GM10266 (cell line): ENCODE results near the gene TRAF3IP3.

ENCODE experiments used
- DNase-seq: peaks from one replicate; pipeline ENCODE4 v3.0.0; 2012; ENCODE audit errors: extremely low spot score
- CTCF ChIP-seq: IDR thresholded peaks from 2 replicates; pipeline ENCODE4 v1.5.1; 2012; ENCODE audit warnings: mild to moderate bottlenecking, low read depth; ENCODE audit not compliant: control insufficient read depth, insufficient read depth; ENCODE audit errors: missing control alignments

Gene TRAF3IP3

GRCh38 chr1:209802117-209802779 lies 46.4 kb downstream of the TRAF3IP3 start:
- DNase-seq = no peak
- no peak for TF ChIP-seq CTCF

- no peak for DNase-seq
- TF ChIP-seq CTCF = no peak
These were observed 46.9 kb downstream of the TRAF3IP3 start for GRCh38 chr1:209802780-209803152.

- no peak for DNase-seq
- TF ChIP-seq CTCF = no peak
These were observed 47.7 kb downstream of the TRAF3IP3 start for GRCh38 chr1:209803568-209803967.

GRCh38 chr1:209805341-209805781 lies 49.5 kb downstream of the TRAF3IP3 start:
- no peak for DNase-seq
- TF ChIP-seq CTCF = no peak

GRCh38 chr1:209805875-209806760 lies 50.3 kb downstream of the TRAF3IP3 start, which contains the start of gene IRF6:
Gene IRF6 (minus strand): TSS chr1:209806142. CDS start chr1:209801413, 4,729 bp downstream.
- peak; percentile 78 for DNase-seq
- TF ChIP-seq CTCF = no peak

- TF ChIP-seq CTCF = no peak
These were observed 51.7 kb downstream of the TRAF3IP3 start for GRCh38 chr1:209807509-209807908.

GRCh38 chr1:209808059-209808581 lies 52.3 kb downstream of the TRAF3IP3 start:
- DNase-seq = no peak
- TF ChIP-seq CTCF = no peak

More at GRCh38 chr1:209807509-209807908, 51.7 kb downstream of the TRAF3IP3 start:
- DNase-seq = no peak
